IMR-90 (cell line): ENCODE results near the gene RNF182.

Experiments
- BHLHE40 ChIP-seq: fragments of 150-350 bp; IDR thresholded peaks from 2 replicates; pipeline ENCODE4 v1.6.1; 2016; ENCODE audit warnings: mild to moderate bottlenecking, low read depth, low read length
- CEBPB ChIP-seq: IDR thresholded peaks from 2 replicates; pipeline ENCODE4 v1.6.1; 2012; ENCODE audit warnings: low read depth, low read length, improper control_type of control experiment
- CHD1 ChIP-seq: IDR thresholded peaks from 2 replicates; pipeline ENCODE4 v1.6.1; 2012; ENCODE audit warnings: low read depth, low read length, improper control_type of control experiment
- ELK1 ChIP-seq: fragments of 150-350 bp; IDR thresholded peaks from 2 replicates; pipeline ENCODE4 v1.6.1; 2016; ENCODE audit warnings: low read depth, mild to moderate bottlenecking, low read length, moderate library complexity, borderline replicate concordance
- FOS ChIP-seq: fragments of 150-350 bp; IDR thresholded peaks from 2 replicates; pipeline ENCODE4 v1.6.1; 2016; ENCODE audit warnings: low read depth, low read length
- MAZ ChIP-seq: IDR thresholded peaks from 2 replicates; pipeline ENCODE4 v1.6.1; 2012; ENCODE audit warnings: low read depth, mild to moderate bottlenecking, low read length, improper control_type of control experiment, moderate library complexity, borderline replicate concordance
- NFE2L2 ChIP-seq: fragments of 150-350 bp; IDR thresholded peaks from 2 replicates; pipeline ENCODE4 v1.6.1; 2016; ENCODE audit warnings: low read depth, mild to moderate bottlenecking, low read length
- POLR2A ChIP-seq: IDR thresholded peaks from 2 replicates; pipeline ENCODE4 v1.6.1; 2012; ENCODE audit warnings: mild to moderate bottlenecking, low read depth, low read length
- RAD21 ChIP-seq: IDR thresholded peaks from 2 replicates; pipeline ENCODE4 v1.6.1; 2012; ENCODE audit warnings: low read length, improper control_type of control experiment
- SMC3 ChIP-seq: fragments of 150-350 bp; IDR thresholded peaks from 2 replicates; pipeline ENCODE4 v1.6.1; 2016; ENCODE audit warnings: low read depth, mild to moderate bottlenecking, antibody characterized with exemption, low read length, moderate library complexity
- USF2 ChIP-seq: fragments of 150-350 bp; IDR thresholded peaks from 2 replicates; pipeline ENCODE4 v1.6.1; 2017; ENCODE audit warnings: mild to moderate bottlenecking, antibody characterized with exemption, low read length, low read depth
- TF ChIP-seq, protein P1 (sequence below): conservative IDR thresholded peaks from 2 replicates; pipeline ENCODE4 v1.5.1; 2012; ENCODE audit warnings: mild to moderate bottlenecking, low read depth, low read length, improper control_type of control experiment

DNA sequence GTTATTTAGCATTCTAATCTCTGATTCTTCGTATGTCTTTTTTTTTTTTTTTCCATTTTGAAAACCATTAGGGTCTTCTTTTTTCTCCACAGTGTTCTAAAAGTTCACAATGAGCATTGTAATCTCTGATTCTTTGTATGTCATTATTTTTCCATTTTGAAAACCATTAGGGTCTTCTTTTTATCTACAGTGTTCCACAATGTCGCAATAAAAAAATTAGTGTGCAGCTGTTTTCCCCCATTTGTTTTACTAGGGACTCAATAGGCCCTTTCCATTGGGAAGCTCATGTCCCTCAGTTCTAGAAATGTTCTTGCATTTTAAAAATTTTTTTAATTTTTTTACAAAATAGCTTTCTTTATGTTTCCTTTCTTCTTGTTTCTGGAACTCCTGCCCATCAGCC lies 64.2 kb downstream of the RNF182 start:
- TF ChIP-seq, protein P1, sequence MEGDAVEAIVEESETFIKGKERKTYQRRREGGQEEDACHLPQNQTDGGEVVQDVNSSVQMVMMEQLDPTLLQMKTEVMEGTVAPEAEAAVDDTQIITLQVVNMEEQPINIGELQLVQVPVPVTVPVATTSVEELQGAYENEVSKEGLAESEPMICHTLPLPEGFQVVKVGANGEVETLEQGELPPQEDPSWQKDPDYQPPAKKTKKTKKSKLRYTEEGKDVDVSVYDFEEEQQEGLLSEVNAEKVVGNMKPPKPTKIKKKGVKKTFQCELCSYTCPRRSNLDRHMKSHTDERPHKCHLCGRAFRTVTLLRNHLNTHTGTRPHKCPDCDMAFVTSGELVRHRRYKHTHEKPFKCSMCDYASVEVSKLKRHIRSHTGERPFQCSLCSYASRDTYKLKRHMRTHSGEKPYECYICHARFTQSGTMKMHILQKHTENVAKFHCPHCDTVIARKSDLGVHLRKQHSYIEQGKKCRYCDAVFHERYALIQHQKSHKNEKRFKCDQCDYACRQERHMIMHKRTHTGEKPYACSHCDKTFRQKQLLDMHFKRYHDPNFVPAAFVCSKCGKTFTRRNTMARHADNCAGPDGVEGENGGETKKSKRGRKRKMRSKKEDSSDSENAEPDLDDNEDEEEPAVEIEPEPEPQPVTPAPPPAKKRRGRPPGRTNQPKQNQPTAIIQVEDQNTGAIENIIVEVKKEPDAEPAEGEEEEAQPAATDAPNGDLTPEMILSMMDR, result no peak
- TF ChIP-seq POLR2A, result no peak
- TF ChIP-seq SMC3, result no peak
- TF ChIP-seq FOS, result no peak
- TF ChIP-seq CEBPB, result peak; percentile 45; the same call in 1 of the 2 replicates
- TF ChIP-seq RAD21, result no peak
- TF ChIP-seq ELK1, result no peak
- no peak for TF ChIP-seq USF2
- TF ChIP-seq CHD1, result no peak
- no peak for TF ChIP-seq NFE2L2
- TF ChIP-seq BHLHE40, result no peak
- no peak for TF ChIP-seq MAZ
